ENCODE data around the gene NDUFS2. TPM values are rescaled to one million over a fixed set of nuclear protein-coding genes. Genes with fewer than 3 reads are reported as not detected.
A peak's percentile ranks its signal among the peaks of the same experiment; 100 is the strongest.
"Not testable (repeated sequence)": the region's sequence is repeated elsewhere in the genome, so short reads cannot be mapped to it uniquely, and the experiment has no call there.

Gene NDUFS2
- total and polyA plus RNA-seq, 9 donors, result 76.2 to 140 (median 105) TPM

DNA sequence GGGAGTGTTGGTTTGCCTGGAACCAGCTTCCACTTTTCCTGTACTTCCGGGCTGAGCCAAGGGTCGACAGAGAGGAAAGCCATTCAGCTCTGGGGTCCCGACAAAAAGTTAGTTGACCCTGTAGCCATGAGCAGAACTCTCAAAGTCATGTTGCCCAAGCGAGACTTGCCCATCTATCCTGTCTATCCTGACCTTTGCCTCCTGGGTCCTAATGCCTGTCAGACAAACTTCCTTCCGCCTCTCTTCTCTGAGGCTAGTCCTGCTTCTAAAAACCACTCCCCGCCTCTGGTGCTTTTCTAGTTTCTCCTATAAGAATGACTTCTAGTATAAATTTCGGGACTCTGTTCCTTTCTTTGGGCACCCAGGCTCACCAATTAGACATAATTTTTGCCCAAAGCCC lies 48.7 kb downstream of the NDUFS2 start:
- 76 to 86% (median 84%) methylated on average over 7 of the region's 7 CpGs for WGBS, 3 donors
- intact Hi-C loops (cut with DNase I), result no loop called here
- Histone ChIP-seq H3K27me3 (no peaks in the 10 kb centered on the region), H3K4me3 (no peak overlapping the region), H3K9me3 (no peaks in the 10 kb centered on the region), H3K36me3 (no peaks in the 10 kb centered on the region), H3K27ac (no peak overlapping the region), H3K4me1 (ENCODE audit: insufficient read depth) (no peaks in the 10 kb centered on the region)
- TF ChIP-seq, protein P1, sequence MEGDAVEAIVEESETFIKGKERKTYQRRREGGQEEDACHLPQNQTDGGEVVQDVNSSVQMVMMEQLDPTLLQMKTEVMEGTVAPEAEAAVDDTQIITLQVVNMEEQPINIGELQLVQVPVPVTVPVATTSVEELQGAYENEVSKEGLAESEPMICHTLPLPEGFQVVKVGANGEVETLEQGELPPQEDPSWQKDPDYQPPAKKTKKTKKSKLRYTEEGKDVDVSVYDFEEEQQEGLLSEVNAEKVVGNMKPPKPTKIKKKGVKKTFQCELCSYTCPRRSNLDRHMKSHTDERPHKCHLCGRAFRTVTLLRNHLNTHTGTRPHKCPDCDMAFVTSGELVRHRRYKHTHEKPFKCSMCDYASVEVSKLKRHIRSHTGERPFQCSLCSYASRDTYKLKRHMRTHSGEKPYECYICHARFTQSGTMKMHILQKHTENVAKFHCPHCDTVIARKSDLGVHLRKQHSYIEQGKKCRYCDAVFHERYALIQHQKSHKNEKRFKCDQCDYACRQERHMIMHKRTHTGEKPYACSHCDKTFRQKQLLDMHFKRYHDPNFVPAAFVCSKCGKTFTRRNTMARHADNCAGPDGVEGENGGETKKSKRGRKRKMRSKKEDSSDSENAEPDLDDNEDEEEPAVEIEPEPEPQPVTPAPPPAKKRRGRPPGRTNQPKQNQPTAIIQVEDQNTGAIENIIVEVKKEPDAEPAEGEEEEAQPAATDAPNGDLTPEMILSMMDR (IDR thresholded peaks at IDR 0.05), result no peak
- TF ChIP-seq EP300 (IDR thresholded peaks at IDR 0.05), result no peak
- TF ChIP-seq POLR2A (IDR thresholded peaks at IDR 0.05), result no peak
- DNase-seq, result no peak

DNA sequence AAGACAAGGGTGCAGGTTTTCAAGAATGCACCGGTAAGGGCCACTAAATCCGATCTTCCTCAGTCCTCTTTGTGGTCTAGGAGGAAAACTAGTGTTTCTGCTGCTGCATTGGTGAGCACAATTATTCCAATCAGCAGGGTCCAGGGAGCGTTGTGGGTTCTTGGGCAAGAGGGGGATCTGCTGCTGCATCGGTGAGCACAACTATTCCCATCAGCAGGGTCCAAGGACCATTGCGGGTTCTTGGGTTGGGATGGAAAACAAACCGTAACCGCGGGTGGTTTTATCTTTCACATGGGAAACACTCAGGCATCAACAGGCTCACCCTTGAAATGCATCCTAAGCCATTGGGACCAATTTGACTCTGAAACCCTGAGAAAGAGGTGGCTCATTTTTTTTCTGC lies 49.4 kb downstream of the NDUFS2 start:
- no peak for DNase-seq
- H3K36me3 ChIP-seq, result no peaks in the 10 kb centered on the region
- WGBS, 3 donors, result 90 to 93% (median 93%) methylated on average over 8 of the region's 8 CpGs
- H3K27me3 ChIP-seq, result no peaks in the 10 kb centered on the region
- no peak overlapping the region for H3K4me3 ChIP-seq
- no peaks in the 10 kb centered on the region for H3K4me1 ChIP-seq (ENCODE audit: insufficient read depth)
- H3K27ac ChIP-seq, result no peak overlapping the region
- intact Hi-C loops (cut with DNase I), result no loop called here
- TF ChIP-seq POLR2A (IDR thresholded peaks at IDR 0.05) (no peak), EP300 (IDR thresholded peaks at IDR 0.05) (no peak)
- TF ChIP-seq, protein P1 (IDR thresholded peaks at IDR 0.05), result no peak
- no peaks in the 10 kb centered on the region for H3K9me3 ChIP-seq

DNA sequence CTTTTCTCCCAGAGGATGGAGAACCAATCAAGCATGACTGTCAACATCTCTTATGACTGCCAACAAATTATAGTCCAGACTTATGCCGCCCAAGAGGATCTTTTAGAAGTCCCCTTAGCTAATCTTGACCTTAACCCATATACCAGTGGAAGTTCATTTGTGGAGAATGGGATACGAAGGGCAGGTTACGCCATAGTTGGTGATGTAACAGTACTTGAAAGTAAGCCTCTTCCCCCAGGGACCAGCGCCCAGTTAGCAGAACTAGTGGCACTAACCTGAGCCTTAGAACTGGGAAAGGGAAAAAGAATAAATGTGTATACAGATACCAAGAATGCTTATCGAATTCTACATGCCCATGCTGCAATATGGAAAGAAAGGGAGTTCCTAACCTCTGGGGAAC lies 53.1 kb downstream of the NDUFS2 start:
- H3K4me1 ChIP-seq (ENCODE audit: insufficient read depth); H3K27me3 ChIP-seq; H3K9me3 ChIP-seq; intact Hi-C loops (cut with DNase I); H3K27ac ChIP-seq; DNase-seq; H3K4me3 ChIP-seq; H3K36me3 ChIP-seq: not testable (repeated sequence)
- WGBS, 3 donors, result 77 to 84% (median 83%) methylated on average over 5 of the region's 5 CpGs

DNA sequence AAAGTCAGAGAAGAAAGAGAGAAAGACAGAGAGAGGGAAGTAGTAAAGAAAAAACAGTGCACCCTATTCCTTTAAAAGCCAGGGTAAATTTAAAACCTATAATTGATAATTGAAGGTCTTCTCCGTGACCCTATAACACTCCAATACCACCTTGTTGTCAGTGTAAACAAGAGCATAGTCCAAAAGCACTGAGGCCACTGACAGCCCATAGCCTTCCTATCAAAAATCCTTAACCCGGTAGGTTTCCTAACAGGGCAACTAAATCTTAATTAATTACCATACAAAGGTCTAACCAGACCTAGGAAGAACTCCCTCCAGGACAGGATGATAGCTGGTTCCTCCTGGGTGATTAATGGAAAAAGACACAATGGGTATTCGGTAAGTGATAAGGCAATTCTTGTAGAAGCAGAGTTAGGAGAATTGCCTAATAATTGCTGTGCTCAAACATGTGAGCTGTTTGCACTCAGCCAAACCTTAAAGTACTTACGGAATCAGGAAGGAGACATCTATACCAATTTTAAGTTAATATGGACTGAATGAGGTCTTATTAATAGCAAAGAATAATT lies 53.9 kb downstream of the NDUFS2 start:
- not testable (repeated sequence) for H3K36me3 ChIP-seq

DNA sequence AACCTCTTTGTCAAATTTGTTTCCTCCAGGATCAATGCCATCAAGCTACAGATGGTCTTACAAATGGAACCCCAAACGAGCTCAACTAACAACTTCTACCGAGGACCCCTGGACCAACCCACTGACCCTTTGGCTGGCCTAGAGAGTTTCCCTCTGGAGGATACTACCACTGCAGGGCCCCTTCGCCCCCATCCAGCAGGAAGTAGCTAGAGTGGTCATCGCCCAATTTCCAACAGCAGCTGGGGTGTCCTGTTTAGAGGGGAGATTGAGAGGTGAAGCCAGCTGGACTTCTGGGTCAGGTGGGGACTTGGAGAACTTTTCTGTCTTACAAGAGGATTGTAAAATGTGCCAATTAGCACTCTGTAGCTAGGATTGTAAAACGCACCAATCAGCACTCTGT lies 54.9 kb downstream of the NDUFS2 start:
- H3K4me3 ChIP-seq; H3K4me1 ChIP-seq (ENCODE audit: insufficient read depth); H3K36me3 ChIP-seq; DNase-seq; H3K27ac ChIP-seq; H3K9me3 ChIP-seq; H3K27me3 ChIP-seq; intact Hi-C loops (cut with DNase I): not testable (repeated sequence)
- WGBS, 3 donors, result 92 to 98% (median 96%) methylated on average over 5 of the region's 5 CpGs

More for the DNA sequence above, 53.9 kb downstream of the NDUFS2 start:
- H3K27me3 ChIP-seq; intact Hi-C loops (cut with DNase I); H3K4me3 ChIP-seq; H3K4me1 ChIP-seq (ENCODE audit: insufficient read depth); H3K9me3 ChIP-seq; H3K27ac ChIP-seq; DNase-seq: not testable (repeated sequence)
- 85 to 88% (median 88%) methylated on average over 4 of the region's 4 CpGs for WGBS, 3 donors

DNA sequence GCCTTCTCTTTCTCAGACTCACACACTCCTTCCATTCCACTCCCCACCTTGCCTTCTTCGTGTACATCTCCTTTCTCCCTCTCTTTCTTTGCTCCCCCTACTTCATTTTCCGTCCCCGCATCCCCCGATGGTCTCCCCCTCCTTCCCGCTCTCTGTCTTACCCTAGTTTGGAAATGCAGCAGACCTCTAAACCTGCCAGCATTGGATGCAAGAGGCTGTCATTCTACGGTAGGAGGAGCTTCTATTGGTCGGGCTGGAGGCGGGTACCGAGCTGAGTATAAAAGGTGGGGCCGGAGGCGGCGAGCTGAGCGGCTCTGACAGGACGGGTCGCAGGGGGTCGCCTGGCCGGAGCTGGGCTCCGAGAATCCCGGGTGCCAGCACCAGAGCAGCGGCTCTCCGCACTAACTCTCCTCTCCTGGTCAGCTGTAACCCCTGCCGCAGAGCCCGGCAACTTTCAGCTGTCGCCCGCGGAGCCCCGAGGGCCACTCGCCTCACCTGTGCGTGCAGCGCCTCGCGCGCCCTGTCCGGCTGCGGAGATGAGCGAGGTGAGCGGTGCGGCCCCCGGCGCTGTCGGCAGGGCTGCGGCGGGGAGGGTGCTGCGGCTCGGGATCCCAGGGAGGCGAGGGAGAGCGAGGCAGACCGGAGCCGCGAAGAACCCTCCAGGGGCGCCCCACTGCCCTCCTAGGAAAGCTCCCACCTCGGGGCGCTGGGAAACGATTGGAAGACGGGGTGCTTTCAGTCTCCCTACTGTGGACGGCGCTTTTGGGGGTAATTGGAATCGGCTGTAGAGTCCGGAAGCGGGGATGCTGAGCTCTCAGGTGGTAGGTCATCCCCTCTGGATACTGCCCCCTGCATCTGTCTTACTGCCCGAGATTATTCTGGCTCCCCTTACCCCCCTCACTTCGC lies 56.5 kb downstream of the NDUFS2 start, which contains the start of gene PCP4L1:
TSS of gene PCP4L1 (plus strand) at position 307 of the 906 bp plus-strand sequence. CDS start at position 537, 230 bp downstream.
- peak within 1 kb of the TSS; percentile 41 for H3K4me3 ChIP-seq
- intact Hi-C loops (cut with DNase I), result no loop called here
- 2 to 3% (median 3%) methylated on average over 34 to 62 of the region's 62 CpGs for WGBS, 3 donors
- DNase-seq, result peak; percentile 30 to 65 (median 57)
- H3K4me1 ChIP-seq (ENCODE audit: insufficient read depth), result peaks cover 7% of the 10 kb centered on the region
- H3K9me3 ChIP-seq, result peaks cover 0 to 3% of the 10 kb centered on the region in 2 donors
- no peaks in the 10 kb centered on the region for H3K27me3 ChIP-seq
- no peaks in the 10 kb centered on the region for H3K36me3 ChIP-seq
- H3K27ac ChIP-seq, result no peak within 1 kb of the TSS
- TF ChIP-seq EP300 (IDR thresholded peaks at IDR 0.05), result no peak
- TF ChIP-seq, protein P1 (IDR thresholded peaks at IDR 0.05), result no peak
- no peak for TF ChIP-seq POLR2A (IDR thresholded peaks at IDR 0.05)
